ENCODE measurements around the gene CWC27.

CWC27 gene

GRCh38 chr5:64742411-64742810 lies 26.3 kb upstream of the CWC27 start:
- Histone ChIP-seq H2AFZ (ENCODE audit: low read length) (no peak overlapping the region), H3K79me2 (ENCODE audit: insufficient read depth, low read length) (no peaks in the 10 kb centered on the region), H3K36me3 (ENCODE audit: insufficient read depth, low read length) (peaks cover 27% of the 10 kb centered on the region; the same call in 1 of the 2 replicates), H3F3A (ENCODE audit: insufficient read depth, low read length) (no peaks in the 10 kb centered on the region), H3K27ac (ENCODE audit: low read depth, low read length, poor library complexity, severe bottlenecking) (no peak overlapping the region), H4K20me1 (ENCODE audit: insufficient read depth, low read length) (no peaks in the 10 kb centered on the region), H3K4me2 (ENCODE audit: low read length) (no peak overlapping the region), H3K27me3 (ENCODE audit: insufficient read depth, low read length) (no peaks in the 10 kb centered on the region), H3K4me3 (ENCODE audit: low read depth, low read length, poor library complexity, severe bottlenecking) (no peak overlapping the region), H3K9me3 (ENCODE audit: low read length) (no peaks in the 10 kb centered on the region), H3K9me2 (ENCODE audit: low read depth, low read length) (no peaks in the 10 kb centered on the region), H3K4me1 (ENCODE audit: insufficient read depth, low read length, severe bottlenecking) (no peaks in the 10 kb centered on the region), H3K9ac (ENCODE audit: low read length) (no peak overlapping the region)
- TF ChIP-seq CTCF (IDR thresholded peaks at IDR 0.05; ENCODE audit: low read length) (no peak), EZH2 (IDR thresholded peaks at IDR 0.05; ENCODE audit: borderline replicate concordance, low read length) (no peak)

- Histone ChIP-seq H3F3A (ENCODE audit: insufficient read depth, low read length) (no peaks in the 10 kb centered on the region), H3K4me2 (ENCODE audit: low read length) (no peak overlapping the region), H3K79me2 (ENCODE audit: insufficient read depth, low read length) (no peaks in the 10 kb centered on the region), H3K36me3 (ENCODE audit: insufficient read depth, low read length) (peaks cover 27% of the 10 kb centered on the region; the same call in 1 of the 2 replicates), H3K9me3 (ENCODE audit: low read length) (no peaks in the 10 kb centered on the region), H4K20me1 (ENCODE audit: insufficient read depth, low read length) (no peaks in the 10 kb centered on the region), H3K27ac (ENCODE audit: low read depth, low read length, poor library complexity, severe bottlenecking) (no peak overlapping the region), H2AFZ (ENCODE audit: low read length) (no peak overlapping the region), H3K4me3 (ENCODE audit: low read depth, low read length, poor library complexity, severe bottlenecking) (no peak overlapping the region), H3K27me3 (ENCODE audit: insufficient read depth, low read length) (no peaks in the 10 kb centered on the region), H3K4me1 (ENCODE audit: insufficient read depth, low read length, severe bottlenecking) (no peaks in the 10 kb centered on the region), H3K9ac (ENCODE audit: low read length) (no peak overlapping the region), H3K9me2 (ENCODE audit: low read depth, low read length) (no peaks in the 10 kb centered on the region)
- TF ChIP-seq CTCF (IDR thresholded peaks at IDR 0.05; ENCODE audit: low read length), result no peak
- TF ChIP-seq EZH2 (IDR thresholded peaks at IDR 0.05; ENCODE audit: borderline replicate concordance, low read length), result no peak
These were observed 25.9 kb upstream of the CWC27 start for GRCh38 chr5:64742821-64743220.

GRCh38 chr5:64744914-64745313 lies 23.8 kb upstream of the CWC27 start:
- H3K27ac ChIP-seq (ENCODE audit: low read depth, low read length, poor library complexity, severe bottlenecking), result no peak overlapping the region
- TF ChIP-seq CTCF (IDR thresholded peaks at IDR 0.05; ENCODE audit: low read length), result no peak
- TF ChIP-seq EZH2 (IDR thresholded peaks at IDR 0.05; ENCODE audit: borderline replicate concordance, low read length), result no peak
- H3K27me3 ChIP-seq (ENCODE audit: insufficient read depth, low read length), result no peaks in the 10 kb centered on the region
- H3K4me3 ChIP-seq (ENCODE audit: low read depth, low read length, poor library complexity, severe bottlenecking), result no peak overlapping the region
- H4K20me1 ChIP-seq (ENCODE audit: insufficient read depth, low read length), result no peaks in the 10 kb centered on the region
- no peaks in the 10 kb centered on the region for H3K4me1 ChIP-seq (ENCODE audit: insufficient read depth, low read length, severe bottlenecking)
- no peaks in the 10 kb centered on the region for H3K9me2 ChIP-seq (ENCODE audit: low read depth, low read length)
- H3K36me3 ChIP-seq (ENCODE audit: insufficient read depth, low read length), result peaks cover 7% of the 10 kb centered on the region; the same call in 1 of the 2 replicates
- no peak overlapping the region for H3K9ac ChIP-seq (ENCODE audit: low read length)
- H3K9me3 ChIP-seq (ENCODE audit: low read length), result no peaks in the 10 kb centered on the region
- no peak overlapping the region for H3K4me2 ChIP-seq (ENCODE audit: low read length)
- H2AFZ ChIP-seq (ENCODE audit: low read length), result no peak overlapping the region
- no peaks in the 10 kb centered on the region for H3K79me2 ChIP-seq (ENCODE audit: insufficient read depth, low read length)
- no peaks in the 10 kb centered on the region for H3F3A ChIP-seq (ENCODE audit: insufficient read depth, low read length)
